Activated naive CD4-positive, alpha-beta T cell treated with anti-CD3 and anti-CD28 coated beads, Interleukin-2, amount 10 ng/mL, durations not matched to agents 7 days and 5 days (primary cell): ENCODE data around the gene ZNF687.
A peak's percentile ranks its signal among the peaks of the same experiment; 100 is the strongest.

Experiments used
- CTCF ChIA-PET: fragments of 350-600 bp; sonication (Branson Sonifier 250); formaldehyde crosslinking; loops from one replicate; lab custom pipeline; 2021; ENCODE audit warnings: antibody characterized with exemption; lab: Charles Lee
- DNase-seq: peaks from one replicate; pipeline ENCODE4 v3.0.0-alpha.2; 2020
- H3K27ac Mint-ChIP-seq: one replicate; pipeline ENCODE4 v1.8.0; 2021; ENCODE audit warnings: mild to moderate bottlenecking, moderate library complexity, mixed read lengths
- H3K27me3 Mint-ChIP-seq: one replicate; pipeline ENCODE4 v1.8.0; 2021; ENCODE audit warnings: mild to moderate bottlenecking, mixed read lengths
- H3K36me3 Mint-ChIP-seq: one replicate; pipeline ENCODE4 v1.8.0; 2021; ENCODE audit warnings: mixed read lengths
- H3K4me1 Mint-ChIP-seq: one replicate; pipeline ENCODE4 v1.8.0; 2021; ENCODE audit warnings: mixed read lengths
- H3K4me3 Mint-ChIP-seq: one replicate; pipeline ENCODE4 v1.8.0; 2021; ENCODE audit warnings: mild to moderate bottlenecking, moderate library complexity, mixed read lengths
- H3K9me3 Mint-ChIP-seq: one replicate; pipeline ENCODE4 v1.8.0; 2021; ENCODE audit warnings: mixed read lengths

Gene ZNF687

DNA sequence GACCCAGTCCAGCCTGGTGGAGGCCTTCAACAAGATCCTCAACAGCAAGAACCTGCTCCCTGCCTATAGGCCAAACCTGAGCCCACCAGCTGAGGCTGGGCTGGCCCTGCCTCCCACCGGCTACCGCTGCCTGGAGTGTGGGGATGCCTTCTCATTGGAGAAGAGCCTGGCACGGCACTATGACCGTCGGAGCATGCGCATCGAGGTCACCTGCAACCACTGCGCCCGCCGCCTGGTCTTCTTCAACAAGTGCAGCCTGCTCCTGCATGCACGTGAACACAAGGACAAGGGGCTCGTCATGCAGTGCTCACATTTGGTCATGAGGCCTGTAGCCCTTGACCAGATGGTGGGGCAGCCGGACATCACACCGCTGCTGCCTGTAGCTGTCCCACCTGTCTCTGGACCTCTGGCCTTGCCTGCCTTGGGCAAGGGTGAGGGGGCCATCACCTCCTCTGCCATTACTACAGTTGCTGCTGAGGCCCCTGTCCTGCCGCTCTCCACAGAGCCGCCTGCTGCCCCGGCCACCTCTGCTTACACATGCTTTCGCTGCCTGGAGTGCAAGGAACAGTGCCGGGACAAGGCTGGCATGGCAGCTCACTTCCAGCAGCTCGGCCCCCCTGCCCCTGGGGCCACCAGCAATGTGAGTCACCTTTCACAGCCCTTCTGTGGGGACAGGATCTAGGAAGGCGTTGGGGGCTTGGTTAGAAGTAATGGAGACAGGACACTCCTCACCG is 5.8 kb downstream of the ZNF687 start:
- no peak for DNase-seq
- H3K27me3 Mint-ChIP-seq = no peaks in the 10 kb centered on the region
- H3K4me3 Mint-ChIP-seq = no peak overlapping the region
- CTCF ChIA-PET = interaction anchor here (0.7 kb wide), 1 partner anchor 131 kb away, joined by 3 read pairs; the partner anchor contains the start of gene TNFAIP8L2
- H3K9me3 Mint-ChIP-seq = no peaks in the 10 kb centered on the region
- H3K4me1 Mint-ChIP-seq = peaks cover 22% of the 10 kb centered on the region
- H3K36me3 Mint-ChIP-seq = peaks cover 46% of the 10 kb centered on the region
- no peak overlapping the region for H3K27ac Mint-ChIP-seq

DNA sequence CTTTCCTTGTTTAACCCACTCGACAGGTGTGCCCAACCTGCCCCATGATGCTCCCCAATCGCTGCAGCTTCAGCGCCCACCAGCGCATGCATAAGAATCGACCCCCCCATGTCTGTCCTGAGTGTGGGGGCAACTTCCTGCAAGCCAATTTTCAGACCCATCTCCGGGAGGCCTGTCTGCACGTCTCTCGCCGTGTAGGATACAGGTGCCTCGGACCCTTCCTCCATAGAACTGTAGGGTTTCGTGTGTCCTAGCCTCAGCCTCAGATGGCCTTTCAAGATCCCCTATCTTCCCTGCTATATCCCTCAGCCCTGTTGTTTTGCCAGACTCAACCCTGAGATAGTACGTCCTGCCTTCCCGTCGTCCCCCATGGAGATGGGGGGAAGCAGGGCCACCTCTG is 6.4 kb downstream of the ZNF687 start:
- Mint-ChIP-seq H3K4me3 (no peak overlapping the region), H3K9me3 (no peaks in the 10 kb centered on the region), H3K4me1 (peaks cover 17% of the 10 kb centered on the region), H3K27me3 (no peaks in the 10 kb centered on the region), H3K36me3 (peaks cover 50% of the 10 kb centered on the region), H3K27ac (no peak overlapping the region)
- no peak for DNase-seq
- CTCF ChIA-PET = no interaction called here

GRCh38 chr1:151289080-151289935 is 7.2 kb downstream of the ZNF687 start:
- peaks cover 9% of the 10 kb centered on the region for H3K4me1 Mint-ChIP-seq
- no peak overlapping the region for H3K27ac Mint-ChIP-seq
- CTCF ChIA-PET = interaction anchor here (1.1 kb wide), 1 partner anchor 51 kb away, joined by 3 read pairs; no protein-coding TSS in a partner anchor
- H3K9me3 Mint-ChIP-seq = no peaks in the 10 kb centered on the region
- H3K4me3 Mint-ChIP-seq = no peak overlapping the region
- H3K27me3 Mint-ChIP-seq = no peaks in the 10 kb centered on the region
- DNase-seq = no peak
- H3K36me3 Mint-ChIP-seq = peaks cover 52% of the 10 kb centered on the region

DNA sequence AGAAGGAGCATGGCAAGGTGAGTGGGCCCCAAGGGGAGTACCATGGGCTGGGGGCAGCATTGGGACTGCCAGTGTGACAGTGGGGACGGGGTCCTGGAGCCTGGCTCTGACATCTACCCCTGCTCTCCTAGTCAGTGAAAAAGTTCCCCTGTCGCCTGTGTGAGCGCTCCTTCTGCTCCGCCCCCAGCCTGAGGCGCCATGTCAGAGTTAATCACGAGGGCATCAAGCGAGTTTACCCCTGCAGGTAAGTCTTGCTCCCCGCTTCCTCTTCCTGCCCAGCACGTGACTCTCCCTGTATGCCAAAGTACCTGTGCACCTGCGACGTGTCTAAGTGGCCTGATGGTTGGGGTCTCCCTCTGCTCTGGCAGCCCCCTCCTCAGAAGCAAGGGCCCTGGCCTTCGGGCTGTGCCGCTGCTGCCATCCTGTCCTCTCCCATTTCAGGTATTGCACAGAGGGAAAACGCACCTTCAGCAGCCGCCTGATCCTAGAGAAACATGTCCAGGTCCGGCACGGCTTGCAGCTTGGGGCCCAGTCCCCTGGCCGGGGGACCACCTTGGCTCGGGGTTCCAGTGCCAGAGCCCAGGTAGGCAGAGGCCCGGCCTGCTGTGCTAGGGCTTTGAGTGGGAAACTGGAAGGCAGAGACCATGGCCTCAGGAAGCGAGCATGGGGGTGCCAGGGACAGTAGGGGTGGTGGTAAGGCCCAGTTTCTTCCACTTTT is 8.1 kb downstream of the ZNF687 start:
- Mint-ChIP-seq H3K9me3 (no peaks in the 10 kb centered on the region), H3K4me1 (peaks cover 7% of the 10 kb centered on the region), H3K36me3 (peaks cover 55% of the 10 kb centered on the region), H3K27ac (peak overlapping the region; percentile 70), H3K27me3 (no peaks in the 10 kb centered on the region), H3K4me3 (peak overlapping the region; percentile 24)
- no peak for DNase-seq
- CTCF ChIA-PET = interaction anchor here (1.1 kb wide), 1 partner anchor 51 kb away, joined by 3 read pairs; no protein-coding TSS in a partner anchor

DNA sequence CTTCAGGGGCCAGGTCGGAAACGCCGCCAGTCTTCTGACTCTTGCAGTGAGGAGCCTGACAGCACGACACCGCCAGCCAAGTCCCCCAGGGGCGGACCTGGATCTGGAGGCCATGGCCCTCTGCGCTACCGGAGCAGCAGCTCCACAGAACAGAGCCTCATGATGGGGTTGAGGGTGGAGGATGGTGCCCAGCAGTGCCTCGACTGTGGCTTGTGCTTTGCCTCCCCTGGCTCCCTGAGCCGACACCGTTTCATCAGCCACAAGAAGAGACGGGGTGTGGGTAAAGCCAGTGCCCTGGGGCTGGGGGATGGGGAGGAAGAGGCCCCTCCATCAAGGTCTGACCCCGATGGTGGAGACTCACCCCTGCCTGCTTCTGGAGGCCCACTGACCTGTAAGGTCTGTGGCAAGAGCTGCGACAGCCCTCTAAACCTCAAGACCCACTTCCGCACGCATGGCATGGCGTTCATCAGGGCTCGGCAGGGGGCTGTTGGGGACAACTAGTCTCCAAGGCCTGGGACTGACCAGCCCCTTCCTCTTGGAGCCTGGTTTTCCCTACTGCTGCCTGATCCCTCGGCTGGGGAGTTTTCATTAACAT is 8.7 kb downstream of the ZNF687 start:
- DNase-seq = no peak
- CTCF ChIA-PET = no interaction called here
- H3K36me3 Mint-ChIP-seq = peaks cover 53% of the 10 kb centered on the region

DNA sequence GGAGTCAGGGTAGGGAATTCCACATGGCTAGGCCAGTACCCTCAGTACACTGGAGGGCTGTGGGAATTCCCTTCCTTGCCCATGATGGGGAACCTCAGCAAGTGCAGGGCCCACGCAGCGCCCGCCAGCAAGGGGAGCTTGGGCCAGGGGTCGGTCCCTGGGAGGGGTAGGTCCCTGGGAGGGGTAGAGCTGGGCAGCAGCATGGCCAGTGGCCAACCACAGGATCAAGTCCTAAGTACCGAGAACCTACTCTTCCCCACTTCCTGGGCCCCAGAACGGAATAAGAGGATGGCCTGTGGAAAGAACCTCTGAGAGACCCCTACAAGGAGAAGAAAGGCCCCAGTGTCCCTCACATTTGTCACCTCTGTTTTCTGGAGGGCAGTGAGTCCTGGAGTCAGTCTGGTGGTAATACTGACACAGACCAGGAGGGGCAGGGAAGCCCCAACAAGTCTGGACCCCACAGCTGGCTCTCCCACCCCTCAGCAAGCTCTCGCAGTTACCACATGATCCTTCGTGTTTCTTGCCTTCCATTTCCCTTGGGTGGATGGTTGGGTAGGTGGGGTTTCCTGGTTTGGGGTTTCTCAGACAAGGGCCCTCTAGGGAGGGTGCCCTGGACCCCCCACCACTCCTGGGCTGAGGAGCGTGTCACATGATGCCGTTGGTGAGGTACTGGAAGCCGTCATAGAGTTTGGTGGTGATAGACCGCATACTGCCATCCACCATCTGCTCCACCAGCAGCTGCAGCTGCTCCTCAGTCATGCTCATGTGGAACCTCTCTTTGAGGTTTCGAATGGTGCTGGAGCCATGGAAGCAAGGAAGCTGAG is 10.3 kb downstream of the ZNF687 start:
- peak overlapping the region; percentile 45 for H3K27ac Mint-ChIP-seq
- CTCF ChIA-PET = interaction anchor here (0.6 to 1.2 kb wide), 2 partner anchors 9 kb away, joined by 3 read pairs; no protein-coding TSS in a partner anchor
- peaks cover 7% of the 10 kb centered on the region for H3K4me1 Mint-ChIP-seq
- H3K9me3 Mint-ChIP-seq = no peaks in the 10 kb centered on the region
- H3K36me3 Mint-ChIP-seq = peaks cover 44% of the 10 kb centered on the region
- H3K27me3 Mint-ChIP-seq = no peaks in the 10 kb centered on the region
- no peak for DNase-seq
- H3K4me3 Mint-ChIP-seq = no peak overlapping the region

More for the DNA sequence above, 8.7 kb downstream of the ZNF687 start:
- Mint-ChIP-seq H3K9me3 (no peaks in the 10 kb centered on the region), H3K4me1 (peaks cover 7% of the 10 kb centered on the region), H3K4me3 (no peak overlapping the region), H3K27ac (no peak overlapping the region), H3K27me3 (no peaks in the 10 kb centered on the region)

DNA sequence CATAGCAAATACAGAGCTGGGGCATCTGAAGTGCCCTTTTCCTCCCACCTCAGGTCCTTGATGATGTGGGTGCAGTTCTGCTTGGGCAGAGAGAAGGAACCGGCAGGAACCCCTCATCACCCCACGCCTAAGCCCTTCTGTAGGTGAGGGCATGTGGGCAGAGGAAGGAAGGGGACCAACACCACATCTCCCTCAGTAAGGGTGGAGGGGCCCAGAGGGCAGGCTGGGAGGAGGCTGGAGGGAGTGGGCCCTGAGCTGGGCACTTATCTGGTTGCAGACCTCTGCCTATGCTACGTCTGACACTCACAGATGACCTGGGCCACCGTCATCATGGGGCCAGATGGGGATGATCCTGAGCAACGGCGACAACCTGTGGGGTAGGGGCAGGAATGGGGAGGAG is 11.0 kb downstream of the ZNF687 start:
- Mint-ChIP-seq H3K27me3 (no peaks in the 10 kb centered on the region), H3K36me3 (peaks cover 49% of the 10 kb centered on the region), H3K27ac (no peak overlapping the region), H3K4me1 (peaks cover 7% of the 10 kb centered on the region), H3K9me3 (no peaks in the 10 kb centered on the region), H3K4me3 (no peak overlapping the region)
- DNase-seq = no peak
- CTCF ChIA-PET = interaction anchor here (1.1 kb wide), 1 partner anchor 48 kb away, joined by 3 read pairs; no protein-coding TSS in a partner anchor

GRCh38 chr1:151294742-151295462 is 12.8 kb downstream of the ZNF687 start:
- Mint-ChIP-seq H3K36me3 (peaks cover 53% of the 10 kb centered on the region), H3K4me3 (no peak overlapping the region), H3K9me3 (no peaks in the 10 kb centered on the region), H3K27me3 (no peaks in the 10 kb centered on the region), H3K4me1 (no peaks in the 10 kb centered on the region), H3K27ac (peak overlapping the region; percentile 37)
- DNase-seq = no peak
- CTCF ChIA-PET = interaction anchor here (0.6 to 1.7 kb wide), 7 partner anchors 9 to 315 kb away, joined by 3 to 9 read pairs (median 3); no protein-coding TSS in a partner anchor

- Mint-ChIP-seq H3K9me3 (no peaks in the 10 kb centered on the region), H3K4me3 (no peak overlapping the region), H3K4me1 (peaks cover 19% of the 10 kb centered on the region), H3K27me3 (no peaks in the 10 kb centered on the region), H3K36me3 (peaks cover 58% of the 10 kb centered on the region), H3K27ac (no peak overlapping the region)
- CTCF ChIA-PET = interaction anchor here (1.5 to 4.7 kb wide), 3 partner anchors 9 to 30 kb away, joined by 7 to 40 read pairs (median 39); no protein-coding TSS in a partner anchor
- DNase-seq = no peak
Observed at GRCh38 chr1:151309811-151310323, 27.8 kb downstream of the ZNF687 start.

DNA sequence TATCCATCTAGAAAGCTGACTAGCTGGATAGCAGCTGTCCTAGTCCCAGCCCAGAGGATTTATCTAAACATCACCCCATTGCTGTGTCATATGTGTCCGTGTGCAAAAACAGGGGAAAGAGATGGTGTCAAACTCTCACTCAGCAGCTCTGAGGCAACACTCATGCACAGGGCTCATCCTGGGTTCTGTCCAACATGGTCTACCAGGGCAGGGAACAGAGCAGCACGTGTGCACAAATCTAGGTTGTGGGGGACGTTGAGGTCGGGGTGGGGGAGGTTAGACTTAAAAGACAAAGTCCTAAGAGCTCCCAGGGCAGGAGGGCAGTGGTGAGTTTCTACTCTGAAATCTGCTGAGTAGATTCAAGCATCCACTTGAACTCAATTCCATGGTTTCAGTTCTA is 28.9 kb downstream of the ZNF687 start:
- CTCF ChIA-PET = interaction anchor here (0.6 to 4.7 kb wide), 6 partner anchors 9 to 70 kb away, joined by 3 to 40 read pairs (median 6); partner anchors contain the start of gene PI4KB
- DNase-seq = no peak
- H3K4me3 Mint-ChIP-seq = no peak overlapping the region
- peaks cover 55% of the 10 kb centered on the region for H3K36me3 Mint-ChIP-seq
- no peak overlapping the region for H3K27ac Mint-ChIP-seq
- no peaks in the 10 kb centered on the region for H3K9me3 Mint-ChIP-seq
- peaks cover 19% of the 10 kb centered on the region for H3K4me1 Mint-ChIP-seq
- H3K27me3 Mint-ChIP-seq = no peaks in the 10 kb centered on the region

GRCh38 chr1:151311589-151312331 is 29.7 kb downstream of the ZNF687 start:
- CTCF ChIA-PET = interaction anchor here (0.9 to 4.7 kb wide), 6 partner anchors 9 to 31 kb away, joined by 3 to 40 read pairs (median 4); partner anchors contain the start of gene PI4KB
- Mint-ChIP-seq H3K9me3 (no peaks in the 10 kb centered on the region), H3K27me3 (no peaks in the 10 kb centered on the region), H3K27ac (peak overlapping the region; percentile 60), H3K4me1 (peaks cover 19% of the 10 kb centered on the region), H3K36me3 (peaks cover 55% of the 10 kb centered on the region), H3K4me3 (no peak overlapping the region)
- DNase-seq = peak; percentile 44
